SU-DHL-6 (cell line): ENCODE measurements around the gene SHISA5.

Experiments used
- EZH2phosphoT487 ChIP-seq: fragments of 200-600 bp; sonication (generic), shearing (Covaris generic); conservative IDR thresholded peaks from 2 replicates; pipeline ENCODE4 v1.6.1; 2018; ENCODE audit warnings: mild to moderate bottlenecking, antibody characterized with exemption, low read length, moderate library complexity, mixed read lengths
- TF ChIP-seq, protein P1 (sequence below): fragments of 200-600 bp; sonication (generic); IDR thresholded peaks from one replicate; pipeline ENCODE4 v1.5.1; 2017; ENCODE audit warnings: antibody characterized with exemption, mild to moderate bottlenecking, low read length, moderate library complexity; ENCODE audit not compliant: insufficient read depth, poor library complexity, severe bottlenecking

DNA sequence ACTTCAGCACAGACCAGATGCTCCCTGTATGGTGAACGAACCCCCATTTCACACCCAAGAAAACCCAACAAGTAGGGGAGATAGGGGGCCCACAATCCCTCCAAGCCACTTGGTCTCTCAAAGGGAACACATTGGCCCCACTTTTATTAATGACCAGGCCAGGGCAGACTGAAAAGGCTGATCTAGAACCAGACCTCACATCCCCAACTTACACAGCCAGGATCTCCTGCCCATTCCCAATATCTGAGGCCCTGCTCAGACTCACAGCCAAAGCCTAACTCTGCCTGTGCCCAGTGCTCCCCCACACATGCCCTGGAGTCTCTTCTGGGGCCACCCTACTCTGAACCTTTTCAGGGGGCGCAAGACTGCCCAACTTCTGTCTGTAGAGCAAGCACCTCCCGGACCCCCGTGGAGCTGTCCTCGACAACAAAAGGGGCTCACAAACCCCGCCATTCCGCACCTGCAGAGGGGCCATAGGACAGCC lies 75.8 kb downstream of the SHISA5 start:
- TF ChIP-seq, protein P1, sequence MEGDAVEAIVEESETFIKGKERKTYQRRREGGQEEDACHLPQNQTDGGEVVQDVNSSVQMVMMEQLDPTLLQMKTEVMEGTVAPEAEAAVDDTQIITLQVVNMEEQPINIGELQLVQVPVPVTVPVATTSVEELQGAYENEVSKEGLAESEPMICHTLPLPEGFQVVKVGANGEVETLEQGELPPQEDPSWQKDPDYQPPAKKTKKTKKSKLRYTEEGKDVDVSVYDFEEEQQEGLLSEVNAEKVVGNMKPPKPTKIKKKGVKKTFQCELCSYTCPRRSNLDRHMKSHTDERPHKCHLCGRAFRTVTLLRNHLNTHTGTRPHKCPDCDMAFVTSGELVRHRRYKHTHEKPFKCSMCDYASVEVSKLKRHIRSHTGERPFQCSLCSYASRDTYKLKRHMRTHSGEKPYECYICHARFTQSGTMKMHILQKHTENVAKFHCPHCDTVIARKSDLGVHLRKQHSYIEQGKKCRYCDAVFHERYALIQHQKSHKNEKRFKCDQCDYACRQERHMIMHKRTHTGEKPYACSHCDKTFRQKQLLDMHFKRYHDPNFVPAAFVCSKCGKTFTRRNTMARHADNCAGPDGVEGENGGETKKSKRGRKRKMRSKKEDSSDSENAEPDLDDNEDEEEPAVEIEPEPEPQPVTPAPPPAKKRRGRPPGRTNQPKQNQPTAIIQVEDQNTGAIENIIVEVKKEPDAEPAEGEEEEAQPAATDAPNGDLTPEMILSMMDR: no peak
- no peak for TF ChIP-seq EZH2phosphoT487
